Measurements from ENCODE around the gene AP1M2.

AP1M2 gene

DNA sequence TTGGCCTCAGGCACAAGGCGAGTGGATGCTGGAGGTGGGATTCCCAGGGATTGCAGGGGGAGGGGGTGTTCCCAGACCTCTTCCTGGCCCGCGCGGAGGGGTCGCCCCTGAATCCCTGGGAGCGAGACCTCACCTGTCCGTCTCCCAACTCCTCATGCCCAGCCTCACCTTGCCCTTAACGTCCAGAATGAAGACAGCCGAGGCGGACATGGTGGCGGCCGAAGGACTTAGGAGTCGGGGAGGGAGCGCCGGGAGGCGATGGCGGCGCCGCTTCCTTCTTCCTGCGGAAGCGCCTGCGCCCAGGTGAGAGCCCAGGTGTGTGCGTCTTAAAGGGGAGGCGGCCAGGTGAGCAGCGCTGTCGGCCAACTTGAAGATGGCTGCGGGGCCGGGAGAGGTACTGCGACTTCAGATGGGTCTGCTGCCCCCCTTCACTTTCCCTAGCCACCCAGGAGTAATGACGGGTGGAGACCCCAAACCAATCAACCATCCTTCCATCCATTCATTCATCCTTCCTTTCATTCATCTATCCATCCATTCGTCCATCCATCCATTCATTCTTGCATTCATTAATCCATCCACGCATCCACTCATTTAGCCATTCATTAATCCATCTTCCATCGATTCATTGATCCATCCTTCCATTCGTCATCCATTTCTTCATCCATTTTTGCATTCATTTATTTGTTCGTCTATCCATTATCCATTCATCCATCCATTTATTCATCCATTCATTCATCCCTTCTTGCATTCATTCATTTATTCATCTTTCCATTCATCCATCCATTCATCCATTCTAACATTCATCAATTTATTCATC, at the start of gene AP1M2:
AP1M2 (minus strand) TSS at position 291 of the 817 bp plus-strand sequence; CDS start at position 210, 81 bp downstream.
- no peak for FAIRE-seq

DNA sequence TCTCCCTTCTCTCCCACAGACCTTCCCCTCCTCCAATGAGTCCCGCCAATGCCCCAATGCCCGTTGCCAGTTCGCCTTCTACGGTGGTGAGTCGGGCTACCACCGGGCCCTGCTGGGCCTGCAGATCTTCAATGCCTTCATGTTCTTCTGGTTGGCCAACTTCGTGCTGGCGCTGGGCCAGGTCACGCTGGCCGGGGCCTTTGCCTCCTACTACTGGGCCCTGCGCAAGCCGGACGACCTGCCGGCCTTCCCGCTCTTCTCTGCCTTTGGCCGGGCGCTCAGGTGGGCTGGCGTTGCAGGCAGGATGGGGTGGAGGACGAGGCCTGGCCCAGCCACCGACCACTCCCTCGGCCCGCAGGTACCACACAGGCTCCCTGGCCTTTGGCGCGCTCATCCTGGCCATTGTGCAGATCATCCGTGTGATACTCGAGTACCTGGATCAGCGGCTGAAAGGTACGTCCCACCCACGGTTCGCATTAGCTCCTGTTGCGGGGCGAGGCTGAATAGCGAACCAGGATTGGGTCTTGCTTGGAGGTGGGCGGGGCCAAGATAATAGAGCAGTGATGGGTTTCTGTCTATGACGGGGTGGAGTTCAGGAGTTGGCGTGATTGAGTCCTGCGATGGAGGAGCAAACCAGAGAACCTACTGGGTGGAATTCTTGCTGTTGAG, 49.3 kb upstream of the AP1M2 start:
- FAIRE-seq = no peak

DNA sequence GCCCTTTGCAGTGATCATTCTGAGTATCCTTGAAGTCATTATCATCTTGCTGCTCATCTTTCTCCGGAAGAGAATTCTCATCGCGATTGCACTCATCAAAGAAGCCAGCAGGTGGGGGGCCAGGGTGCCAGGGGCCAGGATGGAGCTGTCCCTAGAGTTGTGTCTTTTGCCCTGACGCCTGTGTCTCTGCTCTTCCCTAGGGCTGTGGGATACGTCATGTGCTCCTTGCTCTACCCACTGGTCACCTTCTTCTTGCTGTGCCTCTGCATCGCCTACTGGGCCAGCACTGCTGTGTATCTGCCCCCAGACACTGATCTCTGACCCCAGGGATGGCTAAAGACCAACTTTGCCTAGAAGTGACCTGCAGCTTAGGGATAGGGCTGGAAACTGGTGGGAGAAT, 47.9 kb upstream of the AP1M2 start:
- no peak for FAIRE-seq

DNA sequence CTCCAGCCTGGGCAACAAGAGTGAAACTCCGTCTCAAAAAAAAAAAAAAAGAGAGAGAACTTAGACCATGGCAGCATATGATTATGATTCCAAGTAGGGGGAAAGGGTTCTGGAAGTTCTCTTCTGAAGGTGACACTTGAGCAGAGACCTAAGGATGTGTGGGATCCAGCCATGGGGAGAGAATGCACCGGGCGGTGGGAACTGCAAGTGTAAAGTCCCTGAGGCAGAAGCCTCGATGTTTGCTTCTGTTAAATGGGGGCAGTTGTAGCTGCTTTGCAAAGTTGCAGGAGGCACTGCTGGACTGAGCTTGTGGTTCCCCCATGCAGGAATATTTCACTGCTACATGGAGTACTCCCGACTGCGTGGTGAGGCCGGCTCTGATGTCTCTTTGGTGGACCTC, 47.3 kb upstream of the AP1M2 start:
- FAIRE-seq = no peak

DNA sequence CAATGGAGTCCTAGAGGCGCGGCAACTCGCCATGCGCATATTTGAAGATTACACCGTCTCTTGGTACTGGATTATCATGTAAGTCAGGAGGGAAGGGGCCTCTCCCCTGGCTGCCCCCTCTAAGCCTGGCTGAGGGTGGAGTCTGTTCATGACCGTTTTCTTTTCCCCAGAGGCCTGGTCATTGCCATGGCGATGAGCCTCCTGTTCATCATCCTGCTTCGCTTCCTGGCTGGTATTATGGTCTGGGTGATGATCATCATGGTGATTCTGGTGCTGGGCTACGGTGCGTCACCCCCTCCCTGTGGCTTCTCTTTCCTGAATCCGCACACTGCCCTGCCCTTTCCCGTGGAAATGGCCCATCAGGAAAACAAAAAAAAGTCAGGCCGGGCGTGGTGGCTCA, 44.8 kb upstream of the AP1M2 start:
- FAIRE-seq = no peak

DNA sequence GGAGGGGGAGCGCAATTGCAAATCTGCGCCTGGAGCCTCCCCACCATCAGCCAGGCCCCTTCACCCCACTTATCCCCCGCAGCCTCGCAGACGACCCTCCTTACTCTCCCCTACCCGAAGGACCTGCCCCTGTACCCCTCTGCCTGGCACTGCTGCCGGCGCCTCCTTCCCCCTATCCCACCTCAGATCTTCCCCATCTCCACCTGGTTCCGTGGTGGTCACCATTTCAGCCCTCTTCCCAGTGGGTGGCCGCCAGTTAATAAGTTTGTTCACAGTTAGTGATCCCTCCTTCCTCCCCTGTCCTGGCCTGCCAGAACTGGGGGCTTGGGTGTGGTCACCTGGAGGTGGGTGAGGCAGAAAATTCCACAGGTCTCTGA, 38.6 kb upstream of the AP1M2 start:
- no peak for FAIRE-seq

DNA sequence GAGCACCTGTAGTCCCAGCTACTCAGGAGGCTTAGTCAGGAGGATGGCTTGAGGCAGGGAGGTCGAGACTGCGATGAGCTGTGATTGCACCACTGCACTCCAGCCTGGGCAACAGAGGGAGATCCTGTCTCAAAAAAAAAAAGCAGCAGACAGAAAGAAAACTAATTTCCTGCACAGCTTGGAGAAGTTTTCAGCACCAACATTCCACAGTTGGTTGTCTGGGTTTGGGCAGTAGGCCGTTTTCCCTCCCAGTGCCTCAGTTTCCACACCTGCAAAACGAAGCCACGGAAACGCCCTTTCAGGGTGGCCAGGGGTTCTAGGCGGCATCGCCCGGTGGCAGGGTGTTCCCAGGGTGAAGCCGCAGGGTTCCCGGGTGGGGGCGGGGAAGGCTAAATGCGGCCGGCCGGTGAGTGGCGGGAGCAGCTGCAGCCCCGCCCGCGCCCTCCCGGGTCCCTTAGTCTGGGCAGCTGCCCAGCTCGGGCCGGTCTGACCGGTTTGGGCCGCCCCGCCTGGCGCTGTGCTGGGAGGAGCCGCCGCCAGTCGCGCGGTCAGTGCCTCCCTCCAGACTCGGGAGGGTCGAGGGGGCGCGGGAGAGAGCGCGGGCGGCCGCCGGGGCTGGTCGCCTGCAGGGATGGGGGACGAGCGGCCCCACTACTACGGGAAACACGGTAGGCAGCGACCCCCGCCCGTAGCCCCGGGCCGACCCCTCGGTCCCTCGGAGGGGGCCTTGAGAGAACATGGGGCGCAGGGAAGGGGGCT, 38.1 kb upstream of the AP1M2 start, which contains the start of gene SLC44A2:
SLC44A2 (plus strand) TSS at position 551 of the 759 bp plus-strand sequence; CDS start at position 632, 81 bp downstream.
- no peak for FAIRE-seq

DNA sequence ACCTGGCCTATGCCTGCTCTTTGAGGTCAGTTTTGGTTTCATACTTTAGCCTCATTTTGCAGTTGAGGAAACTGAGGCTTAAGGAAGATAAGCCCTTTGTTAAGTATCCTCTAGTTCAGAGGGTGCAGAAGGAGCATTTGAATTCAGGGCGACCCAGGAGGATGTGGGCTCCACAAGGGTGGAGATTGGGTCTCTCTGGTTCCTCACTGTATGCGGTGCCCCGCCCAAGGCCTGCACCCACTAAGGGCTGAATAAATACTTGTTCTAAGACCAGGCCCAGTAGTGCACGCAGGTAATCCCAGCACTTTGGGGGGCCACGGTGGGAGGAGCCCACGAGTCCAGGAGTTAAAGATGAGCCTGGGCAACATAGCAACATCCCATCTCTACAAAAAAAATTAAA, 37.5 kb upstream of the AP1M2 start:
- no peak for FAIRE-seq

DNA sequence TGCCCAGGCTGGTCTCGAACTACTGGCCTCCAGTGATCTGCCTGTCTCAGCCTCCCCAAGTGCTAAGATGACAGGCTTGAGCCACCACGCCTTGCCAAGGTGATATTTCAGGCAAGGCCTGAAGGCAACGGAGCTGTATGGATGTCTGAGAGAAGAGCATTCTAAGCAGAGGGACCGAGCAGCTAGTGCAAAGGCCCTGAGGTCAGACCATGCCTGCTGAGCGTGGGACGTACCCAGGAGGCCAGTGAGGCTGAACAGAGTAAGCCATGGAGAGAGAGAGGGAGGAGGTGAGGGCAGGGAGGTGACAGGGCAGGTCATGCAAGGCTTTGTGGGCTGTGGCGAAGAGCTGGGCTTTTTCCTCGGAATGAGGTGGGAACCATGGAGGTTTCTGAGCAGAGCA, 34.9 kb upstream of the AP1M2 start:
- FAIRE-seq = no peak

DNA sequence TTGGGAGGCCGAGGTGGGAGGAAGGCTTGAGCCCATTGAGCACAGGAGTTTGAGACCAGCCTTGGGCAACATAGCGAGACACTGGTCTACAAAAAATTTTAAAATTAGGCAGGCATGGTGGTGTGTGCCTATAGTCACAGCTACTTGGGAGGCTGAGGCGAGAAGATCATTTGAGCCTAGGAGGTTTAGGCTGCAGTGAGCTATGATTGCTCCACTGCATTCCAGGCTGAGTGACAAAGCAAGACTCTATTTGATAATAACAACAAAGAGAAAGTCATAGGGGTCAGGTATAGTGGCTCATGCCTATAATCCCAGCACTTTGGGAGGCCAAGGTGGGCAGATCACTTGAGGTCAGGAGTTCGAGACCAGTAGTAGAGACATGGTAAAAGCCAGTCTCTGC, 33.7 kb upstream of the AP1M2 start:
- no peak for FAIRE-seq

DNA sequence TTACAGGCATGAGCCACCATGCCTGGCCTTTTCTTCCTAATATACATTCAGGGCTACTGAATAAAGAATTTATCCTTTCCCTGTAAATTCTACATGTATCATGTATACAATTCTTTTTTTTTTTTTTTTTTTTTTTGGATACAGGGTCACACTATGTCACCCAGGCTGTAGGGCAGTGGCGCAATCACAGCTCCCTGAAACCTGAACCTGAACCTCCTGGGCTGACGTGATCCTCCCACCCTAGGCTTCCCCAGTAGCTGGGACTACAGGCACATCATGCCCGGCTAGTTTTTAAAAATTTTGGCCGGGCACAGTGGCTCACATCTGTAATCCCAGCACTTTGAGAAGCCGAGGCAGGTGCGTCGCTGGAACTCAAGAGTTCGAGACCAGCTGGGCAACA, 31.7 kb upstream of the AP1M2 start:
- no peak for FAIRE-seq

DNA sequence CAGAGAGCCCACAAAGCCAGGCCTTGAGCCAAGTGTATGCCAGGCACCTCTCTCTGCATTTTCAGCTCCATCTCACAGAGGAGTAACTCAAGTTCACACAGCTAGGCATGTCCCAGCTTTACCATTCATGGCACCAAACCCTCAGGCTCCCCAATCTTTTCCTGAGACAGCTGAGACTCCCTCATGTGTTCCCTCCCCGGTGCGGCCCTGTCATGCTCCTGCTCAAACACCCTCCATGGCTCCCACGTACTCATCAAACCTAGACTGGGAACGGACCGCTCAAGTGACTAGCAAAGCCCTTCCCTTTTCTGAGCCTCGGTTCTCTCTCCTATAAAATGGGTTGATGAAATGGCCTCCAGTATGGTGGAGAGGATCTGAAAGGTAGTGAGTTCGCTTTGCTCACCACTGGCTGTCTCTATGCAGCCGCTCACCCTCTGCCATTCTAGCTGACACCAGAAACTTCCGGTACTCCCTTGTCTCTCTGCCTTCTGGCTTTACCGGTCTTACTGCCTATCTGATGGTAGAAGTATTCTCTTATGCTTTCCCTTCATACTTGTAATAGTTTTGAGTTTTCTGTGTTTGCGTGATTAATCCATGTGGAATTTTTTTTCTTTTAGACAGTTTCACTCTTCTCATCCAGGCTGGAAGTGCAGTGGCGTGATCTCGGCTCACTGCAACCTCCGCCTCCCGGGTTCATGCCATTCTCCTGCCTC, 30.5 kb upstream of the AP1M2 start:
- FAIRE-seq = no peak

DNA sequence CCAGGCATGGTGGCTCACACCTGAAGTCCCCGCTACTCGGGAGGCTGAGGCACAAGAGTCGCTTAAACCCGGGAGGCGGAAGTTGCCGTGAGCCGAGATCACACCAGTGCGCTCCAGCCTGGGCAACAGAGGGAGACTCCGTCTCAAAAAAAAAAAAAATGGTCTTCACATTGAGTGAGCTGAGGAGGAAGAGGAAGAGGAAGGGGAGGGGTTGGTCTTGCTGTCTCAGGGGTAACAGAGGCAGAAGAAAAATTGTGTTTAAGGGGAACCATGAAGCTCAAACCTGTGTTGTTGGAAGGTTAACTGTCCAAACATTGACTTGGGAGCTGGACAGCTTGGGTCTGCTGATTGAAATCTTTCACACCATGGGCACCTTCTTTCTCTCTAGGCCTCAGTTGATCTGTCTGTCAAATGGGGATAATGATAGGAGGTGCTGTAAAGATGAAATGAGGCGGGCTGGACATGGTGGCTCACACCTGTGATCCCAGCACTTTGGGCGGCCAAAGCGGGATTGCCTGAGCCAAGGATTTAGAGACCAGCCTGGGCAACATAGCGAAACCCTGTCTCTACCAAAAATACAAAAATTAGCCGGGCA, 28.4 kb upstream of the AP1M2 start:
- FAIRE-seq = no peak

DNA sequence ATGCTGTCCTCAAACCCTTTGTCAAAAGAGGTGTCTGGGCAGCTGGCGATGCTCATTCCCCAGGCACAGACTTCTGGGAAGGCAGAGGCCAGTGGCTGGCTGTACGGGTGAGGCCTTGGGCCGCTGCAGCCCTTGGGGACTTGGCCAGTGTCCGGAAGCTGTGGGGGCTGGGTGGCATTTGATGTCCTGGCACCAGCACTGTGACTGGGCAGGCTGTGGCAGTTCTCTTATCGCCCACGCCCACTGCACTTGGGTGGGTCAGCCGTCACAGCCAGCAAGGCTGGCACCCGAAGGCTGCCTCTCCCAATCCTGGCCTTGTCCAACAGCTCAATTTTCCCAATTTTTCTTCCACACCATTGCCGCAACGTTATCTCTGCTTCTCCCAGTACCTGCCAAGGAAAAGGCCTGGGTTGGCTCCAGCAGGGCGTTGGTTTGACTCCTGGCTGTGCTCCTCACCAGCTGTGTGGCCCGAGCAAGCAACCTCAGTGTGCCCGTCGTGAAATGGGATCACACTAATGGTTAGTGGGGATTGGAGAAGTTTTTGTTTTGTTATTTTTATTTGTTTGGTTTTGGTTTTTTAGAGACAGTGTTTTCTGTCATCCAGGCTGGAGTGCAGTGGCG, 25.5 kb upstream of the AP1M2 start:
- FAIRE-seq = no peak

DNA sequence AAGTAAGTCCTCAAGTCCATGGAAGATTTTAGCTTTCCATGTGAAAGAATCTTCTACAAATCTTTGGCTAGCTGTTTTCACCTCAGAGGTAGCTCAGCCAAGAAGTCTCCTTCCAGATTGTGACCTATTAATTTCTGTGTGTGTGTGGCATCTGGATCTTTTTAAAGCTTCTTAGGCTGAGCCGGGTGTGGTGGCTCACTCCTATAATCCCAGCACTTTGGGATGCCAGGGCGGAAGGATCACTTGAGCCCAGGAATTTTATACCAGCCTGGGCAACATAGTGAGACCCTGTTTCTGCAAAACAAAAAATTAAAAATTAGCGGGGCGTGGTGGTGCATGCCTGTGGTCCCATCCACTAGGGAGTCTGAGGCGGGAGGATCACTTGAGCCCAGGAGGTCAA, 24.8 kb upstream of the AP1M2 start:
- FAIRE-seq = no peak

DNA sequence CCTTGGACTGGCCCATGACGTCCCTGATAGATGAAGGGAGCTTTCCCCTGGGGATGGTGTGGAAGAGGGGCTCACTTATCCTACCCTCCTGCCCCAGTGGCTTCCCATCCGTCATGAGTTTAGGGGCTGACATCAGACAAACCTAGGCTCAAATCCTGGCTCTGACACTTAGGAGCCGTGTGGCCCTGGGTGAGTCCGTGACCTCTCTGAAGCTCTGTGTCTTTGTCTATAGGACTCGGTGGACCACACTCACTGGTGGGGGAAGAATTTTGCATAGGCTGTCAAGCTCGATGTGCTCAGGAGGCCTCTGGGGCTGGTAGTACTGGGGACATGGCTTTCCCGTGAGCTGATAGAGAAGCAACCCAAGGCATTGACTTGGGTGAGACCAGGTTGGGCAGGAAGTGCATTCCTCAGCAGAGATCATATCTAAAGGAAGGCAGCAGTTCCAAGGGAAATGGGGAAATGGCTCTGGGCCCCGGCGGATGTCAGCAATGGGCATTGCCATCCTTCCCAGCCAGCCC, 17.4 kb upstream of the AP1M2 start:
- no peak for FAIRE-seq

DNA sequence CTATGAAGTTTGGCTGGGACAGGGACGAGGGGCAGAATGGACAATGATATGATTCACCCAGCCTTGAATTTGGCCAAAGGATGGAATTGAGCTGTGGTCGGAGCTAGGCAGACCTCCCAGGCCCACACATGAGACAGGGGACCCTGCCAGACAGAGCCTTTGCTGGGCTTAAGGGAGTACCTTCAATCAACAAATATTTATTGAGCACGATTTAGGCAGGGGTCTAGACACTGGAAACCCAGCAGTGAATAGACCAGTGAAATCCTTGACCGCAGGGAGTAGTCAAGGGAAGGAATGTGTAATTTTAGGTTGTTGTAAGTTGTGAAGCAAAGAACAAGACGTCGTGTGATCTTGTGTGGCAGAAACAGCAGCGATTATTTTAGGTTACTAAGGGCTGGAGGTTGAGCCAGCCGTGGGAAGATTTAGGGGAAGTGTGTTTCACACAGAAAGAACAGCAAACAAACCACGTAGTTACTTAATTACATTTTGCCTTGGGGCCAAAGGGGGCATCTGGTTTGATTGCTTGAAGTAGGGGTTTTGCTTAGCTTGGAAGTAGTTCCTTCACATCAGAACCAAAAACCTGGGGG, 16.9 kb upstream of the AP1M2 start:
- no peak for FAIRE-seq

DNA sequence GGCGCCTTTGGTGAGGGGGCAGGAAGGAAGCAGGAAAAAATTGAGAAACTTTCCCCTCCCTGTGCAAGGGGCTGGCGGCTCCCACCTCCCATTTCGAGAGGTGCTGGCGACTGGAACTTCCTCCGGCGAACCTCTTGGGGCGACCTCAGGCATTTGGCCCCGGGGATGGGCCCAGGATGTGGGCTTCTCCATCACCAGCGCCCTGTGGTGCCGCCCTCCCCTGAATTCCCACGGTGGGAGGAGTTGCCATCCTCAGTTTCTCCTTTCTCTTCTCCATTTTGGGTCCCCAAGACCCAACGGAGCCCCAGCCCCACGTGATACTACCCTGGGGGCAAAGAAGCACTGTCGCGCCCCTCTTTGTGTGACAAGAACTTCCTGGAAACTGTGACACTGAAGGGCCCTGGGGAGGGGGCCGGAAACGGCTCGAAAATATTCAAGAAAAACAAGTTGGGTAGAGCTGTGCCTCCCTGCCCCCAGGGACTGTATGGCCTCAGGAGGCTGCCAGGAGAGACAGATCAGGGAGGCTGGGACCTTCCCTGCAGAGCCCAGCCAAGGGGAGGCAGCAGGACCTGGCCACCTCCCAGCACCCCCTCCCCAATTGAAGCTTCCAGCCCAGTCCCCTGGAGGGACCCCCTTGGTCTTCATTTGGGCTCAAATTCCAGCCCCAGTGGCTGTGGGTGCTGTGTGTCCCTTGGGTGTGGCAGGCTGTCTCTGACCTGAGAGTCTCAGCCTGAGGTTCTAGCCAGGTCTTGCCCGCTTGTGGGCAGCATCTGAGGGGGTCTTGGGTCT, 16.2 kb upstream of the AP1M2 start:
- FAIRE-seq = no peak

DNA sequence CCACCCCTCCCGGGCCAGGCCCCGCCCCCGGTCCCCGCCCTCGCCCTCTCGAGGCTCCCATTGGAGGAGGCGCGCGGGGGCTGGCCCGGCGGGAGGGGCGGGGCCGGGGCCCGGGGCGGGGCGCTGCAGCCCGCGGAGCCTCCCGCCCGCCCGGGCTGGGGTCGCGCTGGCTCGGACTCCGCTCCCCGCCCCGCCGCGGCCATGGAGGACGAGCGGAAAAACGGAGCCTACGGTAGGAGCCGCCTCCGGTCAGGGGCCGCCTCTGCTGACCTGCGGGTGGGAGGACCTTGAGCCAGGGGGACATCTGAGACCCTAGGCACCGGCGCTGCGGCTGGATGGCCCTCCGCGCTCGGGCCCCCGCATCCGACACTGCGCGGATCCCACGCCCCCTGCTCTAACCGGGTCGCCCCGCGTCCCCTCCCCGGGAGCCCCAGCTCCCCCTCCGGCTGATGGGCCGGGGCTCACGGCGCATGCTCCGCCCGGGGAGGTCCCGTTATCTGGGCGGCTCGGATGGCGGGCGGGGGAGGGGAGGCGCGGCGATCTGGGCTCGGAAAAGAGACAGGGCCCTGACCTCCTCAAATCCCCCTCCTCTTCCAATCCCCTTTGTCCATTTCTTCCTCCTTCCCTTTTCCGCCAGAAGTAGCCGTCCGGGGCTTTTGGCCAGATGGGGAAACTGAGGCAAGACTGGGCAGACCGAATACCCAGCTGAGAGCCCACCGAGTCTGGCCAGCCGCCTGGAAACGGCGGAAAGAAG, 15.4 kb upstream of the AP1M2 start:
- FAIRE-seq = no peak

DNA sequence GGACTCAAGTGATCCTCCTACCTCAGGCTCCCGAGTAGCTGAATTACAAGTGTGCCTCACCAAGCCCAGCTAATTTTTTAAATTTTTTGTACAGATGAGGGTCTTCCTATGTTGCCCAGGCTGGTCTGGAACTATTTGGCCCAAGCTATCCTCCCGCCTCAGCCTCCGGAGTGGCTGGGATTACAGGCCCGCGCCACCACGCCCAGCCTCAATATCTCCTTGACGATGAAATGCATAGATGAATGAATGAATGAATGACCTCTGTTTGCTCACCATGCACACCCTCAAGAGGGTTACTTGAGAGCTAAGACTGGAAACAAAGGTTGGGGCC, 14.9 kb upstream of the AP1M2 start:
- no peak for FAIRE-seq

Data from endometrium (tissue), 2 donors.